ENCODE results near the gene DYNLRB1.

- TF ChIP-seq POLR2A (IDR thresholded peaks at IDR 0.05) (no peak), CTCF (IDR thresholded peaks at IDR 0.05) (no peak)
Measured at GRCh38 chr20:34540596-34541263, 24.5 kb downstream of the DYNLRB1 start.
